Activated naive CD4-positive, alpha-beta T cell treated with anti-CD3 and anti-CD28 coated beads, Interleukin-2, amount 10 ng/mL, durations not matched to agents 7 days and 5 days (primary cell): ENCODE measurements around the gene MEF2D.

Experiments used
- CTCF ChIA-PET: fragments of 350-600 bp; sonication (Branson Sonifier 250); formaldehyde crosslinking; loops from one replicate; lab custom pipeline; 2021; ENCODE audit warnings: antibody characterized with exemption; lab: Charles Lee
- DNase-seq: peaks from one replicate; pipeline ENCODE4 v3.0.0-alpha.2; 2020
- H3K27ac Mint-ChIP-seq: one replicate; pipeline ENCODE4 v1.8.0; 2021; ENCODE audit warnings: mild to moderate bottlenecking, moderate library complexity, mixed read lengths
- H3K27me3 Mint-ChIP-seq: one replicate; pipeline ENCODE4 v1.8.0; 2021; ENCODE audit warnings: mild to moderate bottlenecking, mixed read lengths
- H3K36me3 Mint-ChIP-seq: one replicate; pipeline ENCODE4 v1.8.0; 2021; ENCODE audit warnings: mixed read lengths
- H3K4me1 Mint-ChIP-seq: one replicate; pipeline ENCODE4 v1.8.0; 2021; ENCODE audit warnings: mixed read lengths
- H3K4me3 Mint-ChIP-seq: one replicate; pipeline ENCODE4 v1.8.0; 2021; ENCODE audit warnings: mild to moderate bottlenecking, moderate library complexity, mixed read lengths
- H3K9me3 Mint-ChIP-seq: one replicate; pipeline ENCODE4 v1.8.0; 2021; ENCODE audit warnings: mixed read lengths

The MEF2D gene

DNA sequence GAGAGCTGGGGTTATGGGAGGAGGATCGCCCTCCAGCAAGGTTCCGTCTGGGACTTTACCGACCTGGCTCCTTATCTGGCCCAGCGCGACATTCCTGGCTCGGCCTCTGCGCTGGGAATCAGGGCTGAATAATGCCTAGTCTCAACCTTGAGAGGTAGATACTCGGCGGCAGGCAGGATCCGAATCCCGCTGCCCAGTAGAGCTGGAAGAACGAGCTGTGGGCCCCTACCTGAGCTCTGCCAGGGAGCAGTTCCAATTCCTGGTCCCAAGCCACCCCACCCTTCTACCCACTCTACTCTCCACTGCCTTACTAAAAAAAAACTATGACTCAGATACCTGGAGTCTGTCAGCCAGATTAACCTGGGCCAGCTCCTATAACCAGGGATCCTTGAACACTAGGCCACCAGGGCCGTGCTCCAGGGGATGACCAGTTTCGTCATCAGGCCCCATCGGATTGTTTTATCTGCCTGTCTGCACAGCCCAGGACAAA lies 77.9 kb downstream of the MEF2D start:
- Mint-ChIP-seq H3K9me3 (no peaks in the 10 kb centered on the region), H3K4me1 (peaks cover 17% of the 10 kb centered on the region), H3K36me3 (no peaks in the 10 kb centered on the region), H3K27me3 (peaks cover 96% of the 10 kb centered on the region), H3K4me3 (no peak overlapping the region), H3K27ac (no peak overlapping the region)
- CTCF ChIA-PET: interaction anchor here (1.1 to 1.6 kb wide), 3 partner anchors 15 to 37 kb away, joined by 3 to 17 read pairs (median 5); no protein-coding TSS in a partner anchor
- DNase-seq: no peak

DNA sequence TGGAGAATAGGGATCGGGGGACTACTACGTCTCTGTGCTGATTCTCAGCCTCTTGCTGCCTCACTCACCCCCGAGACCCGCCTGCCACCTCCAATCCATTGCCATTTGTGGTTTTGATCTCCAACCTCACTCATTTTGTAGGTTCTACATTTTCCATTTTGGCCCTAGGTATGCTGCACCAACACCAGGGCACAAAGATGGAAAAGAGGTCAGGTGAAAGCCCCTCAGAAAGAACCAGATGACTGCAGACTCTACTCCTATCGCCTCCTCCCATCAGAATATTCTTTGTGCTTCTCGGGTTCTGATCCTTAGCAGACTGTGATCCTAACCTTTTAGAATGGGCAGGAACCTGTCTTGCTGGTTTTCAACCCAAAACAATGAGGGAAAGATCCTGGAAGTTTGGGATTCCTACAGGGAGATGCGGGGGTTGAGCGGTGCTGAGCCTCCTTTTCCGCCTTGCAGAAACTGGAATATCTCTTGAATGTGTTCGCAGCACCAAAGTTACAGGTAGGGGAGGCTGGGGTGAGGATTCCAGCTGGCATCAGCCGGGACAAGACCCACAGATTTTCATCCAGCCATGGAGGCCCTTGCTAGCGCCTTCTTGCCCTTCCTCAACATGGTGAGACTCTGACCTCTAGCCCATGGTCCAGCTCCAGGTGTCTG lies 78.5 kb downstream of the MEF2D start:
- H3K9me3 Mint-ChIP-seq: no peaks in the 10 kb centered on the region
- H3K27me3 Mint-ChIP-seq: peaks cover 96% of the 10 kb centered on the region
- no peak for DNase-seq
- peak overlapping the region; percentile 52 for H3K4me3 Mint-ChIP-seq
- no peak overlapping the region for H3K27ac Mint-ChIP-seq
- no peaks in the 10 kb centered on the region for H3K36me3 Mint-ChIP-seq
- CTCF ChIA-PET: interaction anchor here (1.3 to 1.6 kb wide), 2 partner anchors 15 to 36 kb away, joined by 3 to 17 read pairs; no protein-coding TSS in a partner anchor
- peaks cover 17% of the 10 kb centered on the region for H3K4me1 Mint-ChIP-seq

DNA sequence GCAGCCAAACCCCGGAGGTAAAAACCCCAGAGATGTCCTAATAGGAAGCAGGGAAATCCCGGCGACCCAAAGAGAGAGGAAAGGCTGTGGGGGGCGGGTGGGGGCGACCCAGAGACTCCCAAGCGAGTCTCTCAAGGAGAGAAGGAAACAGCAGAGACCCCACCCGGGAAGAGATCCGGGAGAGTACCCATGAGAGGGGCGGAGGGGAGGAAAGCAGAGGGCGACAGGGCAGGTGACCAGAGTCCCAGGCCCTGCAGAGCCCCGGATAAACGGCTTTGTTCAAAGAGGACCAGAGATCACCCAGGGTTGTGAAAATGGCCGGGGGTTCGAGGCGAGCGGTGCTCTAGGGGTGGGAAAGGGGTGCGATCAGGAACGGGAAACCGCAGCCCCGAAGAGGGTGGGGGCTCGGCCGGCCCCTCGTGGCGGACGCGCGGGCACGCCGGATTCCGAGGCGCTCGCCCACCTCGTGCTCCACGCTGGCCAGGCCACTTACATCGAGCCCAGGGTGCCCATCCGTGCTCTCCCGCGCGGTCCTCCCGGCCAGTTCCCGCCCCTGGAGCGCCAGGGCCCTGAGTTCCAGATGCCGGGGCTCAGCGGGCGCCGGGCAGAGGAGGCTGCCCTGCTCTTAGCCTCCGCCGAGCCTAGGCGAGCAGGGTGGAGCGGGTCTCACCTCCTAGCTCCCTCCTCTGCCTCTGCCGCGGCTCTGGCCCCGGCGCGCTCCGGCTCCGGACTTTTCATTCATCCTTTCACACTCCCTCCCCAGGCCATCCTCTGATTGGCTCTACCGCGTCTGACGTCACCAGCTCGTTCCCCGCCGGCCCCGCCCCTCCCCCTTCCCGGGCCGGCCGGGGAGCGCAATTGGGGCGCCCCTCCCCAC lies 79.3 kb downstream of the MEF2D start:
- Mint-ChIP-seq H3K9me3 (no peaks in the 10 kb centered on the region), H3K4me1 (peaks cover 17% of the 10 kb centered on the region), H3K4me3 (peak overlapping the region; percentile 71), H3K27ac (no peak overlapping the region), H3K36me3 (no peaks in the 10 kb centered on the region), H3K27me3 (peaks cover 93% of the 10 kb centered on the region)
- CTCF ChIA-PET: no interaction called here
- DNase-seq: peak; percentile 77

GRCh38 chr1:156420205-156421061 lies 80.1 kb downstream of the MEF2D start:
- CTCF ChIA-PET: interaction anchor here (0.6 to 3.2 kb wide), 9 partner anchors 12 to 204 kb away, joined by 3 to 24 read pairs (median 3); partner anchors contain the start of gene NAXE
- Mint-ChIP-seq H3K27me3 (peaks cover 94% of the 10 kb centered on the region), H3K4me3 (peak overlapping the region; percentile 71), H3K27ac (no peak overlapping the region), H3K4me1 (peaks cover 17% of the 10 kb centered on the region), H3K9me3 (no peaks in the 10 kb centered on the region), H3K36me3 (no peaks in the 10 kb centered on the region)
- DNase-seq: peak; percentile 57

- H3K36me3 Mint-ChIP-seq: no peaks in the 10 kb centered on the region
- H3K27ac Mint-ChIP-seq: no peak overlapping the region
- CTCF ChIA-PET: interaction anchor here (0.8 to 3.2 kb wide), 8 partner anchors 12 to 205 kb away, joined by 3 to 24 read pairs (median 4); partner anchors contain the start of gene NAXE
- DNase-seq: peak; percentile 35
- H3K4me3 Mint-ChIP-seq: peak overlapping the region; percentile 71
- peaks cover 17% of the 10 kb centered on the region for H3K4me1 Mint-ChIP-seq
- no peaks in the 10 kb centered on the region for H3K9me3 Mint-ChIP-seq
- peaks cover 95% of the 10 kb centered on the region for H3K27me3 Mint-ChIP-seq
Observed at GRCh38 chr1:156419854-156420204, 80.7 kb downstream of the MEF2D start.

DNA sequence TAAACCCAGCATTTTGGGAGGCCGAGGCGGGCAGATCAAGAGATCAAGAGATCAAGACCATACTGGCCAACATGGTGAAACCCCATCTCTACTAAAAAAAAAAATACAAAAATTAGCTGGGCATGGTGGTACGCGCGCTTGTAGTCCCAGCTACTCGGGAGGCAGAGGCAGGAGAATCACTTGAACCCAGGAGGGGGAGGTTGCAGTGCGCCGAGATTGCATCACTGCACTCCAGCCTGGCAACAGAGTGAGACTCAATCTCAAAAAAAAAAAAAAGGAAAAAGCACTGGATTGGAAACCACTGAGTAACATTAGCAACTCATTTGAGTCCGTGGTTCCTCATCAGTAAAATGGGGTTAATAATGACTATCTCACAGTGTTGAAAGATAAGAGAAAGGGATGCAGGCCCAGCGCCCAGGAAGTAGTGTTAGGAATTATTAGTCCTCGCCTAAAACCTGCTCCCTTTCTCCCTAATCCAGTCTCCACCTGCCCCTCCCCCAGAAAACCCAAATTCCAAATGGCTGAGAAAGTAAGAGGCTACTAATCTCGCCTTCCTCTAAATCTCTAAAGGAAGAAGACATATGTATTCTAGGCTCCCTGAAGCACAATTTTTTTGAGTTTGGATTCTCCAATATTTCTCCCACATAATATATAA lies 82.0 kb downstream of the MEF2D start:
- H3K27me3 Mint-ChIP-seq: peaks cover 95% of the 10 kb centered on the region
- H3K36me3 Mint-ChIP-seq: no peaks in the 10 kb centered on the region
- H3K9me3 Mint-ChIP-seq: no peaks in the 10 kb centered on the region
- peaks cover 17% of the 10 kb centered on the region for H3K4me1 Mint-ChIP-seq
- no peak overlapping the region for H3K4me3 Mint-ChIP-seq
- CTCF ChIA-PET: interaction anchor here (1.6 to 3.2 kb wide), 3 partner anchors 11 to 206 kb away, joined by 6 to 24 read pairs (median 8); no protein-coding TSS in a partner anchor
- no peak for DNase-seq
- no peak overlapping the region for H3K27ac Mint-ChIP-seq

DNA sequence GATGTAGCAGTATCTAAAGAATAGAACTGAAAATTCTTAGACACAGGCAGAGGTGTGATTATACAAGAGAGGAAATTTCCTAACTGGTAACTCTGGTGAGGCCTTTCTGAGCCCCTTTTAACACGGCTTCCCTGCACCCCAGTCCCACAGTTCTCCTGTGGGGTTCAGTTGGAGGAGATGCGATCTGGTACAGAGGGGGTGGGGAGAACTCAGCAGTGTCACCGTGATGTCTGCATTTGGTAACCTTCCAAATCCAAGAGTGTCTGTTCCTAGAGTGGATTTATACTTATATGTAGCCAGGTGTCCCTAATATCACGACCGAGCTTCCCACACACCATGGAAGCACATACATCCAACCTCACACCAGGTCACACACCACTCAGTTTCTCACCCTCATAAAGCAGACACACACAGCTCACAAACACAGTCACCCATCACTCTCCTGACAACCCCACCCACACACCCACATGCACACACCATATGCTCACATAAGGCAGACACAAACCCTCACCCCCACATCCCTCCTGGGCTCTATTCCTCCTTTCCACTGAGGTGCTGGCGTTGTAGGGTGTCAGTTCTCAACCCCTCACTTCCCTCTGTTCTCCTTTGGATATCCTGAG lies 83.1 kb downstream of the MEF2D start:
- Mint-ChIP-seq H3K9me3 (no peaks in the 10 kb centered on the region), H3K36me3 (no peaks in the 10 kb centered on the region), H3K27ac (no peak overlapping the region), H3K4me1 (peaks cover 17% of the 10 kb centered on the region), H3K4me3 (no peak overlapping the region), H3K27me3 (peaks cover 93% of the 10 kb centered on the region)
- no peak for DNase-seq
- CTCF ChIA-PET: interaction anchor here (1.1 to 3.2 kb wide), 2 partner anchors 28 to 32 kb away, joined by 3 to 24 read pairs; no protein-coding TSS in a partner anchor

DNA sequence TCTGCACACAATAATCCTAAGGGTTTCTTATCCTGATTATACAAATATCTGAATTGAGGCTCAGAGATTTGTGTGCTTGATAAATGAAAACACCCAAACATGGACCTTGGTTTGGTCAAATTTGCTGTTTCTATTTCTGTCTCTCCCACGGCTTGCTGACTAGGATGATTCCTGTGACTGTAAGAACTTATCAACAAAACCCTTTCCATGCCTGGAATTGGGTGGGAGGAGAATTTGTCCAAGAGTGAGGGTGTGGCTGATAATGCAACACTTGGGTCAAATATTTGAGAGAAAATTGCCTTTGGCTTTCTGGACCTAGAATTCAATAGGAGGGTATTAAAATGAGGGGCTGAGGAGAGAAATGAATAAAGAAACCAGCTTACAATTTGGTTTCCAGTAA lies 83.6 kb downstream of the MEF2D start:
- H3K9me3 Mint-ChIP-seq: no peaks in the 10 kb centered on the region
- H3K27ac Mint-ChIP-seq: no peak overlapping the region
- peaks cover 16% of the 10 kb centered on the region for H3K4me1 Mint-ChIP-seq
- peaks cover 93% of the 10 kb centered on the region for H3K27me3 Mint-ChIP-seq
- no peak for DNase-seq
- no peak overlapping the region for H3K4me3 Mint-ChIP-seq
- H3K36me3 Mint-ChIP-seq: no peaks in the 10 kb centered on the region
- CTCF ChIA-PET: interaction anchor here (0.8 to 1.1 kb wide), 2 partner anchors 24 to 29 kb away, joined by 3 read pairs; no protein-coding TSS in a partner anchor

DNA sequence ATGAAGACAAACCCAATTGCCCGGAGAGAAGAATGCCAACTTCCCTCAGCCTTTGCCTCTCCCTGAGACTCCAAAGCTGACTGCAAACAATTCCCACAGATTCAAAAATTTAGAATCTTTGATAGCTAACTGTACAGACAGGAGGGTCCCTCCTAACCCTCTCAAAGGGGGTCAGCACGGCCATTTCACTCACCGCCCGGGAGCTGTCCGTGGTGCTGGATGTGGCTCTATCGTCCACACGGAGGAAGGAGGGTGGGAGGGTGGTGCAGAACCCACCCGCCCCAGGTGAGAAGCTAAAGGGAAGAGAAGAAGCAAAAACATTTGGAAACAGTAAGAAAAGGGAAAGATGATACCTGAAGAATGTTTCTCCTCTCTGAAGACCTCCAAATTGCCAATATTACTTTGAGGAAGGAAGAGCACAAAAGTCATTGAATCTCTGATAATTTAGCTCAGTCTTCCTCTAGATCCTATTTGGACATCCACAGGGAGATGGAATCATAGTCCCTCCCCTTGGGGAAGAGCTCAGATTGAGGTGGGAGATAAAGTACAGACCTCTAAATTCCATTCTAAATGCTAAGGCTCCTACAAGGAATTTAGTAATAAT lies 86.0 kb downstream of the MEF2D start:
- no peak overlapping the region for H3K27ac Mint-ChIP-seq
- no peak overlapping the region for H3K4me3 Mint-ChIP-seq
- no peaks in the 10 kb centered on the region for H3K9me3 Mint-ChIP-seq
- peak; percentile 65 for DNase-seq
- no peaks in the 10 kb centered on the region for H3K36me3 Mint-ChIP-seq
- H3K4me1 Mint-ChIP-seq: no peaks in the 10 kb centered on the region
- CTCF ChIA-PET: interaction anchor here (1.1 to 3.5 kb wide), 4 partner anchors 16 to 31 kb away, joined by 3 to 21 read pairs (median 6); no protein-coding TSS in a partner anchor
- H3K27me3 Mint-ChIP-seq: peaks cover 92% of the 10 kb centered on the region
